WTC11 (cell line): Measurements from ENCODE around the gene ZSCAN4. TPM values are rescaled to one million over a fixed set of nuclear protein-coding genes. Genes with fewer than 3 reads are reported as not detected.
A peak's percentile ranks its signal among the peaks of the same experiment; 100 is the strongest.

Source experiments
- ATAC-seq: fragments of 200-7000 bp; cut with Tn5 transposase; 2 replicates; pipeline ENCODE4 v1.10.0; 2021; ENCODE audit warnings: mild to moderate bottlenecking, moderate library complexity
- CTCF ChIA-PET: fragments of 300-600 bp; sonication (Branson Sonifier 250); formaldehyde crosslinking; loops from one replicate; lab custom pipeline; 2021; ENCODE audit warnings: antibody characterized with exemption; lab: Charles Lee
- POLR2A ChIA-PET: fragments of 350-600 bp; sonication (Branson Sonifier 250); formaldehyde crosslinking; loops from one replicate; lab custom pipeline; 2021; ENCODE audit warnings: antibody characterized with exemption; lab: Charles Lee
- DNase-seq: peaks from one replicate; pipeline ENCODE4 v3.0.0; 2021; ENCODE audit warnings: low spot score
- H3K27ac Mint-ChIP-seq: 2 replicates; pipeline ENCODE4 v1.8.0; 2021; ENCODE audit warnings: mixed read lengths
- H3K27me3 Mint-ChIP-seq: 2 replicates; pipeline ENCODE4 v1.8.0; 2021; ENCODE audit warnings: low read depth, mild to moderate bottlenecking, moderate library complexity, mixed read lengths
- H3K36me3 Mint-ChIP-seq: 2 replicates; pipeline ENCODE4 v1.8.0; 2021; ENCODE audit warnings: mixed read lengths
- H3K4me1 Mint-ChIP-seq: 2 replicates; pipeline ENCODE4 v1.8.0; 2022; ENCODE audit warnings: mixed read lengths
- H3K4me3 Mint-ChIP-seq: 2 replicates; pipeline ENCODE4 v1.8.0; 2021; ENCODE audit warnings: mild to moderate bottlenecking, moderate library complexity, mixed read lengths
- H3K9me3 Mint-ChIP-seq: 2 replicates; pipeline ENCODE4 v1.8.0; 2021; ENCODE audit warnings: mixed read lengths
- AFF4 ChIP-seq: sonication (generic); formaldehyde crosslinking; IDR thresholded peaks from 2 replicates; pipeline ENCODE4 v1.8.1; 2023; ENCODE audit warnings: mild to moderate bottlenecking, missing genetic modification reagents, borderline replicate concordance
- ATF1 ChIP-seq: sonication (generic); formaldehyde crosslinking; IDR thresholded peaks from 2 replicates; pipeline ENCODE4 v1.8.1; 2023; ENCODE audit warnings: mild to moderate bottlenecking, moderate library complexity, missing genetic modification reagents
- CREB1 ChIP-seq: sonication (generic); formaldehyde crosslinking; IDR thresholded peaks from 2 replicates; pipeline ENCODE4 v1.8.0; 2023; ENCODE audit warnings: mild to moderate bottlenecking, missing genetic modification reagents
- FOXJ3 ChIP-seq: sonication (generic); formaldehyde crosslinking; IDR thresholded peaks from 2 replicates; pipeline ENCODE4 v1.9.0; 2021; ENCODE audit warnings: missing genetic modification reagents, mild to moderate bottlenecking, borderline replicate concordance
- GABPB1 ChIP-seq: sonication (generic); formaldehyde crosslinking; IDR thresholded peaks from 2 replicates; pipeline ENCODE4 v1.8.1; 2023; ENCODE audit warnings: mild to moderate bottlenecking, missing genetic modification reagents
- GTF2I ChIP-seq: fragments of 250-450 bp; sonication (Bioruptor Pico); conservative IDR thresholded peaks from 2 replicates; pipeline ENCODE4 v1.4.0; 2021; ENCODE audit warnings: mild to moderate bottlenecking
- IRF2 ChIP-seq: sonication (generic); formaldehyde crosslinking; IDR thresholded peaks from 2 replicates; pipeline ENCODE4 v1.8.0; 2022; ENCODE audit warnings: low read depth, missing genetic modification reagents, borderline replicate concordance
- MYBL2 ChIP-seq: sonication (generic); formaldehyde crosslinking; IDR thresholded peaks from 2 replicates; pipeline ENCODE4 v1.8.1; 2023; ENCODE audit warnings: mild to moderate bottlenecking, moderate library complexity, missing genetic modification reagents
- NFYB ChIP-seq: sonication (generic); formaldehyde crosslinking; conservative IDR thresholded peaks from 2 replicates; pipeline ENCODE4 v1.8.0; 2022; ENCODE audit warnings: low read depth, missing genetic modification reagents
- NR3C1 ChIP-seq: sonication (generic); formaldehyde crosslinking; conservative IDR thresholded peaks from 2 replicates; pipeline ENCODE4 v1.8.1; 2023; ENCODE audit warnings: low read depth, mild to moderate bottlenecking, missing genetic modification reagents
- TEAD1 ChIP-seq: sonication (generic); formaldehyde crosslinking; IDR thresholded peaks from 2 replicates; pipeline ENCODE4 v1.8.0; 2022; ENCODE audit warnings: mild to moderate bottlenecking, missing genetic modification reagents
- TP53 ChIP-seq: sonication (generic); formaldehyde crosslinking; IDR thresholded peaks from 2 replicates; pipeline ENCODE4 v1.8.1; 2023; ENCODE audit warnings: mild to moderate bottlenecking, missing genetic modification reagents
- ZBTB21 ChIP-seq: sonication (generic); formaldehyde crosslinking; IDR thresholded peaks from 2 replicates; pipeline ENCODE4 v1.8.1; 2023; ENCODE audit warnings: mild to moderate bottlenecking, missing genetic modification reagents, borderline replicate concordance
- ZNF121 ChIP-seq: sonication (generic); formaldehyde crosslinking; IDR thresholded peaks from 2 replicates; pipeline ENCODE4 v1.8.0; 2023; ENCODE audit warnings: missing genetic modification reagents
- ZNF512 ChIP-seq: sonication (generic); formaldehyde crosslinking; IDR thresholded peaks from 2 replicates; pipeline ENCODE4 v1.8.1; 2022; ENCODE audit warnings: missing genetic modification reagents, borderline replicate concordance
- ZNF532 ChIP-seq: fragments of 250-450 bp; sonication (Bioruptor Pico); IDR thresholded peaks from 2 replicates; pipeline ENCODE4 v1.9.0; 2021; ENCODE audit warnings: mild to moderate bottlenecking, borderline replicate concordance
- total RNA-seq: library from RNA; stranded (reverse); gene quantifications from 3 replicates; pipeline ENCODE4 v1.2.3, GENCODE V29; 2021
- TF ChIP-seq, protein P1 (sequence below): sonication (generic); formaldehyde crosslinking; IDR thresholded peaks from 2 replicates; pipeline ENCODE4 v1.8.1; 2023; ENCODE audit warnings: mild to moderate bottlenecking, missing genetic modification reagents, moderate library complexity
- TF ChIP-seq, protein P2 (sequence below): fragments of 250-450 bp; sonication (Bioruptor Pico); IDR thresholded peaks from 2 replicates; pipeline ENCODE4 v1.9.0; 2021; ENCODE audit warnings: mild to moderate bottlenecking

The ZSCAN4 gene
- total RNA-seq, 1 experiment from 2014 or later = 0.13 TPM

GRCh38 chr19:57620673-57621348, 47.9 kb upstream of the ZSCAN4 start:
- Mint-ChIP-seq H3K27me3 (peaks cover 12% of the 10 kb centered on the region), H3K4me1 (no peaks in the 10 kb centered on the region; the same call in 1 of the 2 replicates), H3K4me3 (no peak overlapping the region), H3K27ac (no peak overlapping the region), H3K9me3 (peaks cover 89% of the 10 kb centered on the region), H3K36me3 (peaks cover 95% of the 10 kb centered on the region)
- TF ChIP-seq GTF2I (CRISPR knock-in tag) (peak; percentile 19; the same call in 1 of the 2 replicates), TP53 (CRISPR knock-in tag) (no peak)
- no peak for DNase-seq
- POLR2A ChIA-PET = no interaction called here
- CTCF ChIA-PET = no interaction called here
- no peak for ATAC-seq

DNA sequence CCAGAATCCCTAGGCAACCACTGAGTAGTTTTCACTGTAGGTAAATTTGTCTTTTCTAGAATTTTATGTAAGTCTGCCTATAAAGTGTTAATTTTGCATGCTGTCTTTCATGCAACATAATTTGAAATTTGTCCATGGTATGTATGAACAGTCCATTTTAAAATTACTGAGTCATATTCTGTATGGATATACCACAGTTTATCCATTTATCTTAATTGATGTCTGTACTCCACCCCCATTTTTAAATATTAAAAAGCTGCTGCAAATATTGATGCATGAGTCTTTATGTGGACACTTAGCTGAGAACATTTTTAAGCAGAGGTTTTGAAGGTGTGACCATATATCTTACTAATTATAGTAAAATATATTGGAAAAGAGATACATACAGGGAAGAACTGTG, 45.6 kb upstream of the ZSCAN4 start:
- H3K36me3 Mint-ChIP-seq = peaks cover 72% of the 10 kb centered on the region
- peaks cover 67% of the 10 kb centered on the region for H3K9me3 Mint-ChIP-seq
- POLR2A ChIA-PET = no interaction called here
- H3K27me3 Mint-ChIP-seq = peaks cover 12% of the 10 kb centered on the region; the same call in 1 of the 2 replicates
- H3K27ac Mint-ChIP-seq = no peak overlapping the region
- no peaks in the 10 kb centered on the region for H3K4me1 Mint-ChIP-seq
- ATAC-seq (no peak), DNase-seq (no peak)
- TF ChIP-seq NFYB (CRISPR knock-in tag) = no peak
- no peak overlapping the region for H3K4me3 Mint-ChIP-seq
- CTCF ChIA-PET = no interaction called here

GRCh38 chr19:57632987-57633831, 35.5 kb upstream of the ZSCAN4 start, which contains the start of gene ZNF211:
ZNF211 (plus strand) TSS chr19:57633168; CDS start chr19:57633347, 179 bp downstream.
- Mint-ChIP-seq H3K36me3 (peaks cover 32% of the 10 kb centered on the region), H3K27me3 (peaks cover 4% of the 10 kb centered on the region; the same call in 1 of the 2 replicates), H3K27ac (no peak within 1 kb of the TSS), H3K4me3 (peak within 1 kb of the TSS; percentile 96), H3K4me1 (peaks cover 16% of the 10 kb centered on the region), H3K9me3 (peaks cover 18% of the 10 kb centered on the region)
- ATAC-seq (peak; percentile 97), DNase-seq (peak; percentile 94)
- ChIA-PET POLR2A (interaction anchor here (0.7 to 1.8 kb wide), 6 partner anchors 18 to 111 kb away, joined by 3 to 10 read pairs (median 4); partner anchors contain the start of genes ZNF134, ZNF154 and ZNF551), CTCF (interaction anchor here (0.6 to 1.4 kb wide), 8 partner anchors 18 to 155 kb away, joined by 3 to 7 read pairs (median 3); partner anchors contain the start of genes ZNF154, ZNF416 and ZNF551)
- TF ChIP-seq ZNF532 (CRISPR knock-in tag) = no peak
- TF ChIP-seq, protein P1, sequence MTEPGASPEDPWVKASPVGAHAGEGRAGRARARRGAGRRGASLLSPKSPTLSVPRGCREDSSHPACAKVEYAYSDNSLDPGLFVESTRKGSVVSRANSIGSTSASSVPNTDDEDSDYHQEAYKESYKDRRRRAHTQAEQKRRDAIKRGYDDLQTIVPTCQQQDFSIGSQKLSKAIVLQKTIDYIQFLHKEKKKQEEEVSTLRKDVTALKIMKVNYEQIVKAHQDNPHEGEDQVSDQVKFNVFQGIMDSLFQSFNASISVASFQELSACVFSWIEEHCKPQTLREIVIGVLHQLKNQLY (CRISPR knock-in tag) = no peak
- no peak for TF ChIP-seq ZNF512 (CRISPR knock-in tag)
- no peak for TF ChIP-seq ATF1 (CRISPR knock-in tag)
- TF ChIP-seq AFF4 (CRISPR knock-in tag) = no peak
- TF ChIP-seq GABPB1 (CRISPR knock-in tag) = peak; percentile 62; the same call in 1 of the 2 replicates
- no peak for TF ChIP-seq NR3C1 (CRISPR knock-in tag)
- no peak for TF ChIP-seq MYBL2 (CRISPR knock-in tag)
- TF ChIP-seq FOXJ3 (CRISPR knock-in tag) = no peak
- TF ChIP-seq TEAD1 (CRISPR knock-in tag) = 0 out of 2 replicates have a peak, but pooled peaks have one; percentile 17
- peak; percentile 86 for TF ChIP-seq NFYB (CRISPR knock-in tag)
- no peak for TF ChIP-seq ZNF121 (CRISPR knock-in tag)
- no peak for TF ChIP-seq CREB1 (CRISPR knock-in tag)
- TF ChIP-seq IRF2 (CRISPR knock-in tag) = no peak
- TF ChIP-seq, protein P2, sequence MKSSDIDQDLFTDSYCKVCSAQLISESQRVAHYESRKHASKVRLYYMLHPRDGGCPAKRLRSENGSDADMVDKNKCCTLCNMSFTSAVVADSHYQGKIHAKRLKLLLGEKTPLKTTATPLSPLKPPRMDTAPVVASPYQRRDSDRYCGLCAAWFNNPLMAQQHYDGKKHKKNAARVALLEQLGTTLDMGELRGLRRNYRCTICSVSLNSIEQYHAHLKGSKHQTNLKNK (CRISPR knock-in tag) = no peak
- TF ChIP-seq ZBTB21 = no peak
